Retinal pigment epithelial cell (primary cell): ENCODE results near the gene OR4D1.

Experiments
- DNase-seq: peaks from one replicate; pipeline ENCODE4 v3.0.0-alpha.2; 2010; ENCODE audit warnings: low read depth
- H3K4me3 ChIP-seq: 2 replicates; pipeline ENCODE4 v1.5.1; 2011; ENCODE audit warnings: mild to moderate bottlenecking, low read length, control low read depth, moderate library complexity
- TF ChIP-seq, protein P1 (sequence below): conservative IDR thresholded peaks from 2 replicates; pipeline ENCODE4 v1.5.1; 2011; ENCODE audit warnings: low read depth, low read length, control low read depth, inconsistent platforms

OR4D1 gene

DNA sequence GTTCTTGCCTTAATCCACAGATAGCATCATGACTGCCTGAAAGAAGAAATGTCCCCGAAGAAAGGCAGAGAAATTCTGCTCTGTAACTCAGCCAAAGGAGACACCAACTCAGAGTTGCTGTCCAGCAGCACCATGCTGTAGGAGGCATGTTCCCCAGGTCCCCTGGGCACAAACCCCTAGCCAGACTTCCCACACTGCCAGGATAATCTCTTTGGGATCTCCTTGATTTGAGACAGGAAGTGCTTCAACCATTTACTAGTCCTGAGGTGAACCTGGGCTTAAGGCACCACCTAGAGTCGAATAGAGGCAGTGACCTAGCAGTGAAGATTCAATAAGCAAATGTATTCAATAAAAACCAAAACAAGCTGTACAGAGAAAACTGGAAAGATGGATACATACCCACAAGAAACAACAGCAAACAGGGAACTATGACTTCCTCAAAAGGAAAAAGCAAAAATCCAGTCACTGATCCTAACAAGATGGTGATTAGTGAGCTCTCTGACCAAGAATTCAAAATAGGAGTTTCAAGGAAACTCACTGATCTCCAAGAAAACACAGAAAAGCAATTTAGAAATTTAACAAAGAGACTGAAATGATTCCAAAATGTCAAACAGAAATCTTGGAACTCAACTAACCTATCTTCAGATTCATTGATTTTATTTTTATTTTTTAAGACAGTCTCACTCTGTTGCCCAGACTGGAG is 24.3 kb downstream of the OR4D1 start:
- TF ChIP-seq, protein P1, sequence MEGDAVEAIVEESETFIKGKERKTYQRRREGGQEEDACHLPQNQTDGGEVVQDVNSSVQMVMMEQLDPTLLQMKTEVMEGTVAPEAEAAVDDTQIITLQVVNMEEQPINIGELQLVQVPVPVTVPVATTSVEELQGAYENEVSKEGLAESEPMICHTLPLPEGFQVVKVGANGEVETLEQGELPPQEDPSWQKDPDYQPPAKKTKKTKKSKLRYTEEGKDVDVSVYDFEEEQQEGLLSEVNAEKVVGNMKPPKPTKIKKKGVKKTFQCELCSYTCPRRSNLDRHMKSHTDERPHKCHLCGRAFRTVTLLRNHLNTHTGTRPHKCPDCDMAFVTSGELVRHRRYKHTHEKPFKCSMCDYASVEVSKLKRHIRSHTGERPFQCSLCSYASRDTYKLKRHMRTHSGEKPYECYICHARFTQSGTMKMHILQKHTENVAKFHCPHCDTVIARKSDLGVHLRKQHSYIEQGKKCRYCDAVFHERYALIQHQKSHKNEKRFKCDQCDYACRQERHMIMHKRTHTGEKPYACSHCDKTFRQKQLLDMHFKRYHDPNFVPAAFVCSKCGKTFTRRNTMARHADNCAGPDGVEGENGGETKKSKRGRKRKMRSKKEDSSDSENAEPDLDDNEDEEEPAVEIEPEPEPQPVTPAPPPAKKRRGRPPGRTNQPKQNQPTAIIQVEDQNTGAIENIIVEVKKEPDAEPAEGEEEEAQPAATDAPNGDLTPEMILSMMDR = peak; percentile 60
- DNase-seq = peak; percentile 5
- no peak overlapping the region for H3K4me3 ChIP-seq

DNA sequence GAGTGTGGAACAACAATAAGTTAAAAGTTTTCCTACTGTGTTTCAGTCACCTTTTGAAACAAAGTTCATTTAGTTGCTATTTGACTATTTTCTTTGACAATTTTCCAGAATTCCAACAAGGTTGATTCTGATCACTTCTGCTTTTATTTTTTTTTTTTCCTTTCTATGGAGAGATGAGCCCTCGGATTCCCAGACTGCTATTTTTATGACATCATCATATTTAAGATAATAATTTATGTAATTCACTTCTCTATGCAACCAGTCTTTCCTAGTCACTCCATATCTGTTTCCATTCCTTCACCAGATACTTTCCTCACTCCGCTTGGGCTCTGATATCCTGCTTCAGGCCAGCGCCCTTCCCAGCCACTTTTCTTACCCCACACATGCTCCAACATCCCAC is 26.7 kb downstream of the OR4D1 start:
- DNase-seq = no peak
- H3K4me3 ChIP-seq = no peak overlapping the region
- TF ChIP-seq, protein P1 = no peak

DNA sequence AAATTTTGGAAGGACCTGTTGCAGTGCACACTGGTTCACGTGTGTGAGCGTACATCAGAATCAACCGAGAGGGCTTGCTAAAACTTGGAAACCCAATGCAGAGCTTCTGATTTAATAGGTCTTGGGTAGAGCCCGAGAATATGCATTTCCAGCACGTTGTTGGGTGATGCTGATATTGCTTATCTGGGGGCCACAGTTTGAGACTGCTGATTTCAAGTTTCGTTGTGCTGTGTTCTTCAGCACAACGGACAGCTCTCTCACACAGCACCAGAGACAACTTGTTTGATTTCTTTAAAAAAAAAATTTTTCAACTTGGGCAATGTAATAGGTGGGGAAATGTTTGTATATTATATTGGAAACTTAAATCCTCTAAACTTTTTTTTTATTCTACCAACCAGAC is 28.0 kb downstream of the OR4D1 start:
- TF ChIP-seq, protein P1 = no peak
- no peak overlapping the region for H3K4me3 ChIP-seq
- no peak for DNase-seq

DNA sequence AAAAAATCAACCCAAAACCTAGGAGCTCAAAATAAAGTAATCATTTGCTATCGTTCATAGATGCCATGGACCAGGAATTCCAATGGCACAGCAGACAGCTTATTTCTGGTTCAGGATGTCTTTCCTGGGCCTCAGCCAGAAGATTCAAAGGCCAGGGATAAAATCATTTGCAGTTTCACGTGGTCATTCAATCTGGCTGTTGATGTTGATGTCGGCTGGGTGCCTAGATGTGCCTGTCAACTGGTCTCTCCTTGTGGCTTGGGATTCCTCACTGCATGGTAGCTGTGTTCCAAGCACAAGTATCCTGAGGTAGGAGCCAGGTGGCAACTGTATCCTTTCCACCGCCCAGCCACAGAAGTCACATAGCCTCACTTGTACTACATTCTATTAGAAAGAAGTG is 33.6 kb downstream of the OR4D1 start:
- H3K4me3 ChIP-seq = no peak overlapping the region
- no peak for DNase-seq
- TF ChIP-seq, protein P1 = no peak

DNA sequence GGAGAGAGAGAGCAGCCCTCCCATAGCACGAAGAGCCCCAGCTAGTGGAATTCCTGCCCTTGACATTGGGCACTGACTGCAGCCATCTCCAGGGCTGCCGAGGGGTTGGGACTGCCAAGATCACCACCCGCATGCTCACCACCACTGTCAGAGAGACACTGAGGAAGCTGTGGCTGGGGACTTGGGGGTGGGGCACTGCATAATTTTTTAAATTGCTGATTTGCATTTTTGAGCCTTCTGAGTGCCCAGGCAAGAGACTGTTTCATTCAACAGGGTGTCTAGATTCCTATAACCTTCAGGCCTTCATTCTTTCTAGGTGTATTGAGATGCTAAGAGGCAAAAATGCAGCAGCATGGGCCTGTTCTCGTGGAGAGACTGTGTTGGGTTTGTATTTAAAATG is 35.3 kb downstream of the OR4D1 start:
- no peak overlapping the region for H3K4me3 ChIP-seq
- TF ChIP-seq, protein P1 = no peak
- no peak for DNase-seq

DNA sequence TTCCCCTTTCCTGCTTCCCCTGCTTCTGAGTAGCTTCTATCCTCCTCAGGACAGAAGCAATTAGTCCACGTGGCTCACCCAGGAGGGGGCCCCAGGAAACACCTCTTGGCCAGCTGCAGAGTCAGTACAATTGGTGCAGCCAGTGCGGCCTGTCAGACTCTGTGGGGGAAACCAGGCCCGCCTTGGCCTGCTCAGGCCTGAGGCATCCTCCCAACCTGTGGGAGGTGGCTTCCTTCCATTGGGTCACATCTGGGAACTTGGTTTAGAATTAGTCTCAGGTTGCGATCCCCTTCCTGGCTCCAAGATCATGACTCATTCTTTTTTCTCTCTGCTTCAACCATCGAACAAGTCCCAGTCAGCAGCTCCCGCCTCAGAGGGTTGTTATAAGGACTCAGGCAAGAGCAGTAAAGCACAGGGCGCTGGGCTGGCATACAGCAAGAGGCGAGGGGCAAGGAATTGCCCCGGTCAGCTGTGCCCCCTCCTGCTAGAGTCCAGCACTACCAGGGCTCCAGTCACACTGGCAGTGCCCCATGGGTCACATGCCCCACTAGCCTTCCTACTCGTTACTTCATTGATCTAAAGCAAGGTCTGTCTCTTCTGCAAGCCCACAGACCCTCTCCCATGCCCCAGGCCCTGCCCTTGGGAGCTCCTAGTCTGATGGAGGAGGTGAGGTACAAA is 36.3 kb downstream of the OR4D1 start:
- TF ChIP-seq, protein P1 = no peak
- no peak for DNase-seq
- no peak overlapping the region for H3K4me3 ChIP-seq
